HepG2 (cell line): ENCODE results near the gene SP110. TPM values are rescaled to one million over a fixed set of nuclear protein-coding genes. Genes with fewer than 3 reads are reported as not detected.

Experiments used
- ATAC-seq: fragments of 200-7000 bp; cut with Tn5 transposase; 3 replicates; pipeline ENCODE4 v1.9.1; 2020; ENCODE audit warnings: mild to moderate bottlenecking, moderate library complexity
- BruUV-seq: library from RNA; stranded (reverse); fragments of 400-500 nt; replicated peaks from 2 replicates; lab custom pipeline; 2021; lab: Mats Ljungman, UMichigan
- CTCF ChIA-PET: fragments of 300-600 bp; formaldehyde crosslinking; extraction: SDS; loops from one replicate; lab custom pipeline; 2021; ENCODE audit warnings: low total read pairs, inconsistent platforms, low intra/inter-chr PET ratio; lab: Yijun Ruan, JAX
- POLR2A ChIA-PET: fragments of 350-600 bp; sonication (Branson Sonifier 250); formaldehyde crosslinking; loops from one replicate; lab custom pipeline; 2020; ENCODE audit warnings: antibody characterized with exemption, inconsistent platforms; lab: Yijun Ruan, JAX
- DNase-seq: peaks from one replicate; pipeline ENCODE4 v3.0.0-alpha.2; 2015; ENCODE audit warnings: low spot score
- FAIRE-seq: peaks from 3 replicates; lab custom pipeline; 2011; peaks lifted over from hg19 to GRCh38; lab: Jason Lieb, UNC
- H2AFZ ChIP-seq: one replicate; pipeline ENCODE4 v1.6.1; 2011; ENCODE audit warnings: low read length, inconsistent platforms
- H3K27ac ChIP-seq: fragments of 300-600 bp; 3 replicates; pipeline ENCODE4 v1.8.0; 2011; ENCODE audit warnings: mixed run types, mild to moderate bottlenecking, mixed read lengths, low read length, inconsistent platforms; ENCODE audit not compliant: insufficient read depth; ENCODE audit errors: extremely low read length
- H3K27me3 ChIP-seq, 2 experiments: fragments of 200-600 bp in 1 of 2; 2 replicates in 1 of 2; 3 replicates in 1 of 2; pipeline versions ENCODE4 v1.6.0 to v1.8.0; 2011; ENCODE audit warnings: low read length in 2 of 2, mild to moderate bottlenecking in 2 of 2, moderate library complexity in 2 of 2, inconsistent platforms in 1 of 2; ENCODE audit not compliant: insufficient read depth in 2 of 2, control insufficient read depth in 1 of 2
- H3K36me3 ChIP-seq, 2 experiments: fragments of 200-600 bp in 1 of 2; replicated peaks in 1 of 2; 2 replicates in 1 of 2; 3 replicates in 1 of 2; pipeline versions ENCODE4 v1.5.1 to v1.8.0; 2011; ENCODE audit warnings: low read length in 2 of 2, inconsistent platforms in 1 of 2; ENCODE audit not compliant: insufficient read depth in 2 of 2, control insufficient read depth in 1 of 2
- H3K4me1 ChIP-seq: 2 replicates; pipeline ENCODE4 v1.5.1; 2012; ENCODE audit warnings: low read length, inconsistent platforms; ENCODE audit not compliant: insufficient read depth
- H3K4me2 ChIP-seq: 2 replicates; pipeline ENCODE4 v1.6.0; 2011; ENCODE audit warnings: low read depth, low read length, inconsistent platforms
- H3K4me3 ChIP-seq, 3 experiments: fragments of 200-600 bp in 1 of 3; sonication (generic), shearing (Covaris generic) in 1 of 3; replicated peaks in 1 of 3; 2 replicates each; pipeline ENCODE4 v1.5.1; 2011 to 2016; ENCODE audit warnings: low read length in 3 of 3, inconsistent platforms in 2 of 3, low read depth in 2 of 3, mild to moderate bottlenecking in 2 of 3, control low read depth in 1 of 3, mixed read lengths in 1 of 3; ENCODE audit not compliant: insufficient read depth in 1 of 3
- H3K79me2 ChIP-seq: one replicate; pipeline ENCODE4 v1.6.1; 2011; ENCODE audit warnings: low read length, inconsistent platforms; ENCODE audit not compliant: insufficient read depth
- H3K9ac ChIP-seq: 2 replicates; pipeline ENCODE4 v1.6.0; 2011; ENCODE audit warnings: mild to moderate bottlenecking, low read depth, low read length, inconsistent platforms; ENCODE audit not compliant: insufficient read depth
- H3K9me3 ChIP-seq: 2 replicates; pipeline ENCODE4 v1.5.1; 2012; ENCODE audit warnings: mild to moderate bottlenecking, low read length
- H4K20me1 ChIP-seq: 2 replicates; pipeline ENCODE4 v1.6.0; 2011; ENCODE audit warnings: inconsistent platforms, mild to moderate bottlenecking, low read length, moderate library complexity; ENCODE audit not compliant: insufficient read depth
- ATF7 ChIP-seq, 2 experiments: fragments of 450-650 bp in 1 of 2; sonication (generic) in 1 of 2; formaldehyde crosslinking in 1 of 2; IDR thresholded peaks; 2 replicates each; pipeline versions ENCODE4 v1.4.0 to v1.6.1; 2016 to 2020; ENCODE audit warnings: antibody characterized with exemption in 1 of 2, mild to moderate bottlenecking in 1 of 2, missing genetic modification reagents in 1 of 2
- FIP1L1 ChIP-seq: fragments of 200-400 bp; formaldehyde crosslinking; IDR thresholded peaks from 2 replicates; pipeline ENCODE4 v1.6.1; 2018; ENCODE audit warnings: low read depth, mild to moderate bottlenecking, low read length, moderate library complexity, borderline replicate concordance; ENCODE audit not compliant: insufficient read depth
- FOSL2 ChIP-seq: sonication (generic); formaldehyde crosslinking; IDR thresholded peaks from 2 replicates; pipeline ENCODE4 v1.4.0; 2020; ENCODE audit warnings: missing genetic modification reagents
- HNF1A ChIP-seq, 2 experiments: sonication (generic) in 1 of 2; formaldehyde crosslinking in 1 of 2; IDR thresholded peaks; 2 replicates each; pipeline versions ENCODE4 v1.4.0 to v1.6.1; 2016 to 2020; ENCODE audit warnings: borderline replicate concordance in 1 of 2, low read depth in 1 of 2, mild to moderate bottlenecking in 1 of 2, missing genetic modification reagents in 1 of 2
- HNF4A ChIP-seq: sonication (generic); formaldehyde crosslinking; IDR thresholded peaks from 2 replicates; pipeline ENCODE4 v1.4.0; 2020; ENCODE audit warnings: missing genetic modification reagents
- IRF1 ChIP-seq: sonication (generic); formaldehyde crosslinking; IDR thresholded peaks from 2 replicates; pipeline ENCODE4 v1.4.0; 2020; ENCODE audit warnings: low read depth, mild to moderate bottlenecking, missing genetic modification reagents
- SATB2 ChIP-seq: sonication (generic); formaldehyde crosslinking; IDR thresholded peaks from 2 replicates; pipeline ENCODE4 v1.5.0; 2020; ENCODE audit warnings: missing genetic modification reagents
- ZNF460 ChIP-seq: sonication (generic); formaldehyde crosslinking; IDR thresholded peaks from 2 replicates; pipeline ENCODE4 v1.5.1; 2020; ENCODE audit warnings: missing genetic modification reagents, mild to moderate bottlenecking, borderline replicate concordance
- ZNF644 ChIP-seq: IDR thresholded peaks from 2 replicates; pipeline ENCODE4 v1.6.1; 2016; ENCODE audit warnings: low read depth
- ZNF775 ChIP-seq: sonication (generic); formaldehyde crosslinking; IDR thresholded peaks from 2 replicates; pipeline ENCODE4 v1.4.0; 2020; ENCODE audit warnings: missing genetic modification reagents, mild to moderate bottlenecking, moderate library complexity, borderline replicate concordance
- WGBS: methylation state at CpG from one replicate; pipeline ENCODE4 v1.1.6; 2017; ENCODE audit warnings: low lambda C conversion rate; 5-methylcytosine and 5-hydroxymethylcytosine counted together
- in situ Hi-C: cut with HindIII; loops from 2 replicates; pipeline ENCODE4 v1.10.0; 2017; ENCODE audit warnings: low pct_unique_long_range_greater_than_20kb; ENCODE audit not compliant: extremely low pct_ligation_motif_present
- intact Hi-C: fragments of 100-400 bp; cut with micrococcal nuclease; formaldehyde crosslinking; loops from one replicate; pipeline ENCODE4 v1.10.0; 2022; ENCODE audit not compliant: unreplicated experiment
- polyA plus RNA-seq, 8 experiments: library from polyadenylated mRNA; depleted of rRNA in 3 of 8; stranded (reverse) in 7 of 8; unstranded in 1 of 8; fragments of >200 nt; fragmentation: Illumina TruSeq in 4 of 8; extraction: Trizol in 4 of 8; gene quantifications; 2 replicates each; pipeline versions ENCODE4 v1.2.1 to v1.2.3, GENCODE V29; 2011 to 2016; ENCODE audit warnings: low read depth in 4 of 8, missing spikeins in 1 of 8, mixed read lengths in 1 of 8; ENCODE audit not compliant: insufficient read depth in 1 of 8
- total RNA-seq, 5 experiments: library from RNA; depleted of rRNA; stranded (reverse); fragments of >200 nt; fragmentation: Illumina TruSeq; extraction: Trizol; gene quantifications; 2 replicates each; pipeline ENCODE4 v1.2.3, GENCODE V29; 2016; ENCODE audit warnings: low read depth in 1 of 5

SP110 gene
- total and polyA plus RNA-seq, 2 of the 13 experiments (the other 11 are each of a cell fraction or from before 2014, with no cell fraction given): 7.9 to 10.4 TPM

DNA sequence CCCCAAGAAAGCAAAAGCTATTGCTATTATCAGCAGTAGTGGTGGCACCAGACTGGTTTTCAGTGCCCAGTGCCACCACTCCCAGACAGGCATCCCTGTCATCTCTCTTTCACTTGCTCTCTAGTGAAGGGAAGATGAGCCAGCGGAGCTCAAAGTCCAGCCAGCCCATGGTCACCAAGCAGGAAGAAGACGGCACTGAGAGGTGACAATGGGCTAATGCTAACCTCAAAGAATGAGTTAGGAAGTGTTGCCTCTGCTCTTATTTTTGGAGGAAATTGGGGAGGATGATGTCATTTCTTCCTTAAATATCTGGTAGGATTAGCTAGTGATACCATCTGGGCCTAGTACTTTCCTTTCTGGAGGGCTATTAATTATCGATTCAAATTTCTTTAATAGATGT is 7.4 kb upstream of the SP110 start:
- Histone ChIP-seq H3K4me2 (no peak overlapping the region), H3K9me3 (peaks cover 10% of the 10 kb centered on the region; the same call in 1 of the 2 replicates), H2AFZ (no peak overlapping the region), H3K36me3 (no peaks in the 10 kb centered on the region), H3K4me1 (0 out of 2 replicates have a peak, but pooled peaks cover 11% of the 10 kb centered on the region), H3K27me3 (peaks cover 0 to 8% of the 10 kb centered on the region in 2 experiments; a peak in 4 of 5 replicates), H3K9ac (no peak overlapping the region), H3K79me2 (no peaks in the 10 kb centered on the region), H3K27ac (no peak overlapping the region), H4K20me1 (no peaks in the 10 kb centered on the region), H3K4me3 (no peak overlapping the region)
- FAIRE-seq (no peak), ATAC-seq (no peak; the same call in 2 of the 3 replicates), DNase-seq (peak; percentile 17)
- 8% methylated on average over 3 of the region's 3 CpGs for WGBS
- intact Hi-C loops: loop anchor here (10.0 kb wide), 1 partner anchor 188 kb away; the partner anchor contains the start of gene SP100
- no TSS peak for BruUV-seq
- peak; percentile 43; the same call in 1 of the 2 replicates for TF ChIP-seq HNF4A (CRISPR knock-in tag)
- TF ChIP-seq ZNF644 (CRISPR knock-in tag): peak; percentile 85; the same call in 1 of the 2 replicates
- 0 out of 2 replicates have a peak, but pooled peaks have one; percentile 10 for TF ChIP-seq FOSL2 (CRISPR knock-in tag)
- TF ChIP-seq ATF7 (IDR thresholded peaks at IDR 0.05): peak; percentile 80
- no peak for TF ChIP-seq ATF7 (CRISPR knock-in tag; IDR thresholded peaks at IDR 0.05)
- no peak for TF ChIP-seq ZNF460
- no peak for TF ChIP-seq FIP1L1
- POLR2A ChIA-PET: no interaction called here
- in situ Hi-C loops: no loop called here
- CTCF ChIA-PET: no interaction called here

DNA sequence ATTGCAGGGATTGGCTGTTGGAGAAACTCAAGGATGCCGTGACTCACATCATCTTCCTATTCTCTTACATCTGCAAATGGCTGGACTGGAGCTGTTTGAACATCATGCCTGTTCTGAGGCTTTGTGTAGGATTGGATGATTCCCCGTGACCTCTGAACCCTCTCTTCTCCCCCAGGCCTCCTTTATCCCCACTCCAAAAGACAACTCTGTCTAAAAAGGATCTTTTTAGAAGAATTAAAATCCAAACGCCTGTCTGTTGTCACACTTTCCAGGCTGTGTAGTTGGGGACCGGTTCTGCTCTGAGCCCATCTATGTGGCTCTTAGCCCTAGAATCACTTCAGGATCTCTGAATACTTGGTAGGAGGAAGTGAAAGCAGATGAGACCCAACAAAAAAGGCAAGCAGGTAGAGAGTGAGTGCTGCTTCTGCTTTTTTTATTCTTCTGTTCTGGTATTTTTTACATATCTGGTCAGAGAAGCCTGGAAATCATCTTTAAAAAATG is 6.3 kb upstream of the SP110 start:
- ATAC-seq: no peak; the same call in 2 of the 3 replicates
- in situ Hi-C loops: no loop called here
- Histone ChIP-seq H3K9me3 (peaks cover 7% of the 10 kb centered on the region; the same call in 1 of the 2 replicates), H2AFZ (no peak overlapping the region), H3K4me3 (no peak overlapping the region), H3K27me3 (peaks cover 0 to 8% of the 10 kb centered on the region in 2 experiments; a peak in 4 of 5 replicates), H3K27ac (no peak overlapping the region), H3K4me2 (peak overlapping the region; percentile 59), H4K20me1 (no peaks in the 10 kb centered on the region), H3K79me2 (no peaks in the 10 kb centered on the region), H3K4me1 (0 out of 2 replicates have a peak, but pooled peaks cover 11% of the 10 kb centered on the region), H3K36me3 (no peaks in the 10 kb centered on the region), H3K9ac (no peak overlapping the region)
- no peak for FAIRE-seq
- no TSS peak for BruUV-seq
- no peak for DNase-seq
- POLR2A ChIA-PET: no interaction called here
- CTCF ChIA-PET: no interaction called here
- 44% methylated on average over 4 of the region's 4 CpGs for WGBS
- intact Hi-C loops: loop anchor here (10.0 kb wide), 1 partner anchor 189 kb away; the partner anchor contains the start of gene SP100
- no peak for TF ChIP-seq IRF1
- no peak for TF ChIP-seq SATB2 (CRISPR knock-in tag)
- no peak for TF ChIP-seq HNF1A (IDR thresholded peaks at IDR 0.05; ENCODE audit: low read depth)
- no peak for TF ChIP-seq HNF1A (CRISPR knock-in tag; IDR thresholded peaks at IDR 0.05; ENCODE audit: borderline replicate concordance)
- no peak for TF ChIP-seq ZNF775
